SK-N-MC (cell line): ENCODE measurements around the gene TUT4.

Experiments
- EZH2 ChIP-seq: fragments of 200-600 bp; sonication (generic); IDR thresholded peaks from one replicate; pipeline ENCODE4 v1.6.1; 2017; ENCODE audit warnings: antibody characterized with exemption
- POLR2AphosphoS5 ChIP-seq: IDR thresholded peaks from 2 replicates; pipeline ENCODE4 v1.6.1; 2012; ENCODE audit warnings: mild to moderate bottlenecking, low read depth, low read length, borderline replicate concordance

DNA sequence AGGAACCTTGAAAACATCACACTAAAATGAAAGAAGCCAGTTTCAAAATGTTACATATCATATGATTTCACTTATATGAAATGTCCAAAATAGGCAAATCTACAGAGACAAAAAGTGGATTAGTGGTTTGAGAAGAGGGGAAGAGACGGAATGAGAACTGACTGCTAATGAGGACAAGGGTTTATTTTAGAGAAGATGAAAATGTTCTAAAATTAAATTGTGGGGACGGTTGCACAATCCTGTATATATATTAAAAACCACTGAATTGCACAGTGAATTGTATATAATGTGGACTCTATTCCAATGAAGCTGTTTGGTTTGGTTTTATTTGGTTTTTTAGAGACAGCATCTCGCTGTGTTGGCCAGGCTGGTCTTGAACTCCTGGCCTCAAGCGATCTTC lies 112.9 kb downstream of the TUT4 start:
- no peak for TF ChIP-seq EZH2
- no peak for TF ChIP-seq POLR2AphosphoS5
